Neutrophil (primary cell): ENCODE results near the gene CELF2.
A peak's percentile ranks its signal among the peaks of the same experiment; 100 is the strongest.

Experiments used
- H3K27ac ChIP-seq: fragments of 200-600 bp; sonication (generic); 2 replicates; pipeline ENCODE4 v1.5.1; 2016; ENCODE audit warnings: mild to moderate bottlenecking, moderate library complexity
- H3K27me3 ChIP-seq: fragments of 200-600 bp; sonication (generic); 2 replicates; pipeline ENCODE4 v1.6.0; 2016; ENCODE audit warnings: mild to moderate bottlenecking
- H3K36me3 ChIP-seq: fragments of 200-600 bp; sonication (generic); 2 replicates; pipeline ENCODE4 v1.5.1; 2017
- H3K4me1 ChIP-seq, 2 experiments: fragments of 200-600 bp in 1 of 2; sonication (generic) in 1 of 2; 1 replicate in 1 of 2; 2 replicates in 1 of 2; pipeline versions ENCODE4 v1.5.1 to v1.6.1; 2013 to 2016; ENCODE audit warnings: low read depth in 1 of 2, low read length in 1 of 2, mild to moderate bottlenecking in 1 of 2, moderate library complexity in 1 of 2; ENCODE audit not compliant: control insufficient read depth in 1 of 2, insufficient read depth in 1 of 2
- H3K4me3 ChIP-seq, 2 experiments: fragments of 200-600 bp in 1 of 2; sonication (generic) in 1 of 2; 1 replicate in 1 of 2; 2 replicates in 1 of 2; pipeline ENCODE4 v1.5.1; 2013 to 2016; ENCODE audit warnings: low read depth in 1 of 2, low read length in 1 of 2, mild to moderate bottlenecking in 1 of 2, moderate library complexity in 1 of 2
- H3K9me3 ChIP-seq: fragments of 200-600 bp; sonication (generic); 2 replicates; pipeline ENCODE4 v1.5.1; 2016
- TF ChIP-seq, protein P1 (sequence below): fragments of 200-600 bp; sonication (generic); IDR thresholded peaks from 2 replicates; pipeline ENCODE4 v1.5.1; 2016; ENCODE audit warnings: antibody characterized with exemption

The CELF2 gene

DNA sequence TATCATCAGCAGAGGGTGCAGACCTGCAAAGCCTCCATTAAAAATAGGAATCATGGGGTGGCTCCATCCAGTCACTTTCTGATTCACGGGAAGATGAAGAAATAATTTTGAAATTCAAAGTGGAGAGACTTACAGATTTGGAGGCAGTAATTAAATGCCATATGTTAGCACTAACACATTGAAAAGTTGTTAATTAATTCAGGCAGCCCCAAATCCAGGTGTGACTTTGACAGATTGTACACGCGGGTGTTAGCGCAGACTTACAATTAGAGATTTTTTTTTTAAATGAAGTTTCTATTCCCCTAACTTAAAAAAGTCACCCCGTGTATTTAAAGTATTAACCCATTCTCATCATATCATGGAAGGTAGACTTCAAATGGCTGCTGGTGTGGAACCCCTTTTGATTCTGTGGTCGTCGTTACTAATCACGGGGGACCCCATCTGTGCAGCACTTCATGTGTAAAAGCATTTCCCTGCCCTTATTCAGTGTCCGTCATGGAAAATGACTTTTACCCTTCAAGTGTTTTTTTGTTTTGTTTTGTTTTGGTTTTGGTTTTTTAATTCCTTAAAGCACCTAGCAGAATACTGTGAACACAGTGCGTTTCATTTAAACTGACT, 235.8 kb downstream of the CELF2 start:
- Histone ChIP-seq H3K4me3 (no peak overlapping the region), H3K4me1 (peaks cover 10 to 12% of the 10 kb centered on the region in 2 experiments), H3K9me3 (no peaks in the 10 kb centered on the region), H3K27me3 (no peaks in the 10 kb centered on the region), H3K27ac (no peak overlapping the region), H3K36me3 (peaks cover 98% of the 10 kb centered on the region)
- TF ChIP-seq, protein P1, sequence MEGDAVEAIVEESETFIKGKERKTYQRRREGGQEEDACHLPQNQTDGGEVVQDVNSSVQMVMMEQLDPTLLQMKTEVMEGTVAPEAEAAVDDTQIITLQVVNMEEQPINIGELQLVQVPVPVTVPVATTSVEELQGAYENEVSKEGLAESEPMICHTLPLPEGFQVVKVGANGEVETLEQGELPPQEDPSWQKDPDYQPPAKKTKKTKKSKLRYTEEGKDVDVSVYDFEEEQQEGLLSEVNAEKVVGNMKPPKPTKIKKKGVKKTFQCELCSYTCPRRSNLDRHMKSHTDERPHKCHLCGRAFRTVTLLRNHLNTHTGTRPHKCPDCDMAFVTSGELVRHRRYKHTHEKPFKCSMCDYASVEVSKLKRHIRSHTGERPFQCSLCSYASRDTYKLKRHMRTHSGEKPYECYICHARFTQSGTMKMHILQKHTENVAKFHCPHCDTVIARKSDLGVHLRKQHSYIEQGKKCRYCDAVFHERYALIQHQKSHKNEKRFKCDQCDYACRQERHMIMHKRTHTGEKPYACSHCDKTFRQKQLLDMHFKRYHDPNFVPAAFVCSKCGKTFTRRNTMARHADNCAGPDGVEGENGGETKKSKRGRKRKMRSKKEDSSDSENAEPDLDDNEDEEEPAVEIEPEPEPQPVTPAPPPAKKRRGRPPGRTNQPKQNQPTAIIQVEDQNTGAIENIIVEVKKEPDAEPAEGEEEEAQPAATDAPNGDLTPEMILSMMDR = no peak

DNA sequence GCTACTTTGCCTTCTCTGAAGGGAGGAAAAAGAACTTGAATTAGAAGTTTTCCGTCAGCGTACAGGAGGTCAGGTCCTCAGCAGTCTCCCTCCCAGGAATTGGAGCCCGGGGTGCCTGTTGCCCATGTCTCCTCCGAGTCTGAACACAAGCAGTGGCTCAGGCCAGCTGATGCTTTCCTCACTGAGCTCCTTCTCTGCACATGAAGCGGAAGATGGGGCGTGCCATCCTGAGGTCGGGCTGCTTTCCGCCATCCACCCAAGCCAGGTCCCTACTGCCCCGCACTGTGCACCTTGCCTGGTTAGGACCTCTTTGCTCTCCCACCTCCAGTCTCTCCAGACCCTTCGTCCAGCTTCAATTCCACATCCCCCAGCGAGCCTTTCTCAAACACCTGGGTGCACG, 237.5 kb downstream of the CELF2 start:
- H3K36me3 ChIP-seq = peaks cover 98% of the 10 kb centered on the region
- TF ChIP-seq, protein P1 = no peak
- no peak overlapping the region for H3K27ac ChIP-seq
- H3K9me3 ChIP-seq = no peaks in the 10 kb centered on the region
- H3K4me3 ChIP-seq = no peak overlapping the region
- peaks cover 15 to 18% of the 10 kb centered on the region in 2 experiments for H3K4me1 ChIP-seq
- no peaks in the 10 kb centered on the region for H3K27me3 ChIP-seq

DNA sequence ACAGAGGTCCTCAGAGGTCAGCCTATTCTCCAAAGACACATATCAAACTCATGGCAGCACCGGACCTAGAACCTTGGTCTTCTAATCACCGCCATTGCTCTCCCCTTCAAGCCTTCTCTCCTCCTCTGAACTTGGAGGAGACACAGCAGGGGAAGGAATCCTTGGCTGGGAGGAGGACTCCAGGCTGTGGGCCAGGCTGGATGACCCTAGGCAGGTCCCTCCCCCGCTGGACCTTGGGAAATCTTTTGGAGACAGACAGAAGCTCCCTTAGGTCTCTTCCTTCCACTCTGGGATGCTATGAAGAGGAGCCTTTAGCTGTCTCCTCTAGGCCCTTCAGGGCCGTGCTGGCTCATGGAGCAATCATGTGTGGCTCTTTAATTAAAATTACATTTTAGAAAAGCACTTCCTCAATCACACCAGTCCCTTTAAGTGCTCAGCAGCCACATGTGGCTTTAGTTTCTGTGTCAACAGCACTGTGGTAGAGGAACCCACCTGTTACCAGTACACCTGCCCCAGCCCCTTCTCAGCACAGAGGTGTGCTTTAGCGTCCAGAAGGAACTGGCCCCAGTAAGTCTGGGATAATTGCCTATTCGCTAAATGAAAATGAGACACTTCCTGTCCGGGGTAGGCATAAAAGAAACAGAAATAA, 238.2 kb downstream of the CELF2 start:
- Histone ChIP-seq H3K36me3 (peaks cover 98% of the 10 kb centered on the region), H3K27ac (peak overlapping the region; percentile 16), H3K4me3 (no peak overlapping the region), H3K27me3 (no peaks in the 10 kb centered on the region), H3K9me3 (no peaks in the 10 kb centered on the region), H3K4me1 (peaks cover 15 to 18% of the 10 kb centered on the region in 2 experiments)
- TF ChIP-seq, protein P1 = no peak

DNA sequence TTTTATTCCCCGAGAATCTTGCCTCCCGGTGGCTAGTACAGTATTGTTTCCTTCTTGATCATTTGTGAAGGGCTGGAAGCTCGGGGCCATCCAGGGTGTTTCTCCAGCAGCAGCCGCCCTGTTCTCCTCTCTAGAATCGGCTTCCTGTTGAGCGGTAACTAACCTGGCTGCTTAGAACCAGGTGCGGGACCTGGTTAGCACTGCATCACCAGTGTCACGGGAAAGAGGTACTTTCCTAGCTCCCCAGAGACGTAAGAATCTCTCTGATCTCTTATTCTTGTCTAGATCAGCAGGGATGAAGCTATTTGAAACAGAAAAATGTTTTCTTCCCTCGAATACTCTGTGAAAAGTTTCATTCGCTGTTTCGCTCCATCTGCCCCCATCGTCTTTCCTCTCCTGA, 239.2 kb downstream of the CELF2 start:
- peaks cover 98% of the 10 kb centered on the region for H3K36me3 ChIP-seq

DNA sequence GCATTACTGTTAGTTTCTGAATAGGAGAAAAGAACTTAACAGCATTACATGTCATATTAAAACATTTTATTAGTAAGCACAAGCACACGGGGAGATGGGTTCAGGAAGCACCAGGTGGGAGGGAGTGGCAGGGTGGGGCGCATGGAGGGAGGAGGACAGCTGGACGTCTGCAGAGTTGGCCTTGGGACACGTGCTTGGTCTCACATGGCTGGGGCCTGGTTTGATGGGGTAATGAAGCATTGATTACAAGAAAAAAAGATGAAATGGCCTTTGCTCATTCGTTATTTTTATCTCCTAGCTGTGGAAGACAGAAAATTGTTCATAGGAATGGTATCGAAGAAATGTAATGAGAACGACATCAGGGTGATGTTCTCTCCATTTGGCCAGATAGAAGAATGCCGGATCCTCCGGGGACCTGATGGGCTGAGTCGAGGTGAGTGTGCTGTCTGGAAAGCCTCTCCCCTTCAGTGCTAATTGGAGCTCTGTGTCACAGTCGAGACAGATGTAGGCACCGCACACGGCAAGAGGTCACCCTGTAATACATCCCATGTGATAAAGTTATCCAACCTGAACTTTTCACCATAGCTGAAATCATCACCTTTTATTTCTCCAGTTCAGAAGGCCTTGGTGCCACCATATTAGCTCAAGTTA, 239.9 kb downstream of the CELF2 start:
- peak overlapping the region; percentile 55 for H3K27ac ChIP-seq
- H3K27me3 ChIP-seq = no peaks in the 10 kb centered on the region
- peaks cover 15 to 18% of the 10 kb centered on the region in 2 experiments for H3K4me1 ChIP-seq
- TF ChIP-seq, protein P1 = no peak
- no peaks in the 10 kb centered on the region for H3K9me3 ChIP-seq
- H3K36me3 ChIP-seq = peaks cover 98% of the 10 kb centered on the region
- no peak overlapping the region for H3K4me3 ChIP-seq

More for the DNA sequence above, 239.2 kb downstream of the CELF2 start:
- no peak overlapping the region for H3K4me3 ChIP-seq
- H3K4me1 ChIP-seq = peaks cover 15 to 18% of the 10 kb centered on the region in 2 experiments
- no peaks in the 10 kb centered on the region for H3K9me3 ChIP-seq
- peak overlapping the region; percentile 16 for H3K27ac ChIP-seq
- no peaks in the 10 kb centered on the region for H3K27me3 ChIP-seq
- TF ChIP-seq, protein P1 = no peak
